Tibial nerve (tissue), 4 donors: ENCODE measurements around the gene ZNF132. TPM values are rescaled to one million over a fixed set of nuclear protein-coding genes. Genes with fewer than 3 reads are reported as not detected.
A peak's percentile ranks its signal among the peaks of the same experiment; 100 is the strongest.

Experiments used
- DNase-seq, 2 donors: peaks; one replicate each; pipeline ENCODE4 v3.0.0-alpha.2; 2019; ENCODE audit warnings: low spot score in 2 of 2
- H3K27ac ChIP-seq, 4 donors: fragments of 200-600 bp; sonication (generic) in 3 of 4; one replicate each; pipeline ENCODE4 v1.5.1; 2017 to 2019; ENCODE audit warnings: mild to moderate bottlenecking in 1 of 4
- H3K27me3 ChIP-seq, 2 donors: fragments of 200-600 bp; sonication (generic) in 1 of 2; one replicate each; pipeline versions ENCODE4 v1.5.1 to v1.6.0; 2017 to 2019
- H3K36me3 ChIP-seq, 3 donors: fragments of 200-600 bp; sonication (generic); one replicate each; pipeline ENCODE4 v1.5.1; 2018 to 2019
- H3K4me1 ChIP-seq, 4 donors: fragments of 200-600 bp; sonication (generic) in 3 of 4; one replicate each; pipeline ENCODE4 v1.5.1; 2017 to 2019
- H3K4me3 ChIP-seq, 4 donors: fragments of 200-600 bp; sonication (generic) in 3 of 4; one replicate each; pipeline ENCODE4 v1.5.1; 2017 to 2019; ENCODE audit warnings: mild to moderate bottlenecking in 1 of 4, moderate library complexity in 1 of 4
- H3K9me3 ChIP-seq, 4 donors: fragments of 200-600 bp; sonication (generic) in 3 of 4; one replicate each; pipeline ENCODE4 v1.5.1; 2017 to 2019
- CTCF ChIP-seq, 5 experiments: fragments of 200-600 bp in 3 of 5; fragments of 450-650 bp in 2 of 5; sonication (generic) in 3 of 5; IDR thresholded peaks; one replicate each; pipeline ENCODE4 v1.5.1; 2016 to 2019; ENCODE audit warnings: antibody characterized with exemption in 5 of 5, mild to moderate bottlenecking in 3 of 5, moderate library complexity in 2 of 5
- EP300 ChIP-seq, 2 donors: sonication (generic); formaldehyde crosslinking; IDR thresholded peaks; one replicate each; pipeline ENCODE4 v1.6.1; 2017; ENCODE audit warnings: antibody characterized with exemption in 2 of 2, mild to moderate bottlenecking in 1 of 2
- POLR2A ChIP-seq, 2 donors: fragments of 450-650 bp; IDR thresholded peaks; one replicate each; pipeline ENCODE4 v1.6.1; 2017; ENCODE audit warnings: antibody characterized with exemption in 2 of 2, mild to moderate bottlenecking in 2 of 2, moderate library complexity in 2 of 2
- WGBS, 2 donors: methylation state at CpG; one replicate each; pipeline ENCODE4 v1.1.5; 2018; 5-methylcytosine and 5-hydroxymethylcytosine counted together
- total RNA-seq, 4 donors: library from RNA; depleted of rRNA; stranded (reverse); fragments of >200 nt; gene quantifications; one replicate each; pipeline ENCODE4 v1.1.0, GENCODE V29; 2016

ZNF132 gene
- total RNA-seq, 4 donors from 2014 or later, result 5.0 to 12.6 (median 8.2) TPM

GRCh38 chr19:58387338-58388174 lies 52.4 kb downstream of the ZNF132 start:
- Histone ChIP-seq H3K4me3 (peak overlapping the region; percentile 68 to 96 (median 82)), H3K27ac (peak overlapping the region; percentile 86 to 99 (median 96)), H3K27me3 (no peaks in the 10 kb centered on the region), H3K36me3 (peaks cover 0 to 45% (median 0%) of the 10 kb centered on the region in 3 donors), H3K4me1 (peaks cover 0 to 59% (median 22%) of the 10 kb centered on the region in 4 donors), H3K9me3 (no peaks in the 10 kb centered on the region)
- WGBS, 2 donors, result 5 to 8% methylated on average over 37 to 39 of the region's 39 CpGs
- TF ChIP-seq POLR2A (IDR thresholded peaks at IDR 0.05) (no peak), CTCF (IDR thresholded peaks at IDR 0.05) (no peak), EP300 (IDR thresholded peaks at IDR 0.05) (no peak)
- no peak for DNase-seq

GRCh38 chr19:58386576-58387337 lies 53.2 kb downstream of the ZNF132 start, which contains the start of gene RPS5:
Gene RPS5 (plus strand): TSS chr19:58387269. CDS start chr19:58388138, 869 bp downstream.
- peaks cover 0 to 38% (median 0%) of the 10 kb centered on the region in 3 donors for H3K36me3 ChIP-seq
- no peaks in the 10 kb centered on the region for H3K27me3 ChIP-seq
- peak within 1 kb of the TSS; percentile 86 to 99 (median 96) for H3K27ac ChIP-seq
- H3K4me1 ChIP-seq, result peaks cover 0 to 67% (median 25%) of the 10 kb centered on the region in 4 donors
- H3K4me3 ChIP-seq, result peak within 1 kb of the TSS; percentile 68 to 96 (median 82)
- H3K9me3 ChIP-seq, result no peaks in the 10 kb centered on the region
- DNase-seq, result peak; percentile 94 to 96
- TF ChIP-seq EP300 (IDR thresholded peaks at IDR 0.05) (peak; percentile 88 to 90), CTCF (IDR thresholded peaks at IDR 0.05) (peak in 2 of 5 experiments; percentile 14 to 27), POLR2A (IDR thresholded peaks at IDR 0.05) (peak; percentile 62 to 75)
- WGBS, 2 donors, result 1% methylated on average over 23 to 51 of the region's 64 CpGs

- no peaks in the 10 kb centered on the region for H3K27me3 ChIP-seq
- peaks cover 0 to 69% (median 29%) of the 10 kb centered on the region in 4 donors for H3K4me1 ChIP-seq
- WGBS, 2 donors, result 6 to 23% methylated on average over 12 to 36 of the region's 36 CpGs
- peak overlapping the region; percentile 68 to 96 (median 82) for H3K4me3 ChIP-seq
- H3K36me3 ChIP-seq, result peaks cover 0 to 31% (median 0%) of the 10 kb centered on the region in 3 donors
- peak overlapping the region; percentile 86 to 99 (median 96) for H3K27ac ChIP-seq
- no peaks in the 10 kb centered on the region for H3K9me3 ChIP-seq
- DNase-seq, result no peak
- TF ChIP-seq CTCF (IDR thresholded peaks at IDR 0.05) (no peak), POLR2A (IDR thresholded peaks at IDR 0.05) (no peak), EP300 (IDR thresholded peaks at IDR 0.05) (no peak)
Measured at GRCh38 chr19:58385891-58386575, 53.9 kb downstream of the ZNF132 start.

GRCh38 chr19:58385313-58385890 lies 54.6 kb downstream of the ZNF132 start:
- 70 to 76% methylated on average over 7 to 9 of the region's 9 CpGs for WGBS, 2 donors
- Histone ChIP-seq H3K27me3 (no peaks in the 10 kb centered on the region), H3K4me3 (peak overlapping the region in 2 of 4 donors; percentile 76 to 96), H3K36me3 (peaks cover 0 to 25% (median 0%) of the 10 kb centered on the region in 3 donors), H3K4me1 (peaks cover 0 to 63% (median 29%) of the 10 kb centered on the region in 4 donors), H3K9me3 (no peaks in the 10 kb centered on the region), H3K27ac (peak overlapping the region in 3 of 4 donors; percentile 93 to 99 (median 99))
- no peak for DNase-seq
- TF ChIP-seq POLR2A (IDR thresholded peaks at IDR 0.05) (no peak), EP300 (IDR thresholded peaks at IDR 0.05) (no peak), CTCF (IDR thresholded peaks at IDR 0.05) (no peak)
